Neural cell (in vitro differentiated cells): ENCODE measurements around the gene S1PR4. TPM values are rescaled to one million over a fixed set of nuclear protein-coding genes. Genes with fewer than 3 reads are reported as not detected.
A peak's percentile ranks its signal among the peaks of the same experiment; 100 is the strongest.

Experiments used
- H2AFZ ChIP-seq: fragments of 200-600, 300-800 bp; sonication (generic), shearing (Covaris generic); 2 replicates; pipeline ENCODE4 v1.6.0; 2014; ENCODE audit warnings: low read depth, mild to moderate bottlenecking, antibody characterized with exemption, low read length, moderate library complexity
- H3F3A ChIP-seq: fragments of 200-600 bp; shearing (Covaris generic); 2 replicates; pipeline ENCODE4 v1.6.1; 2016; ENCODE audit warnings: mild to moderate bottlenecking, moderate library complexity, mixed read lengths, antibody characterized with exemption, low read length; ENCODE audit not compliant: insufficient read depth, poor library complexity, severe bottlenecking
- H3K27ac ChIP-seq: fragments of 200-600, 300-800 bp; sonication (generic), shearing (Covaris generic); 2 replicates; pipeline ENCODE4 v1.5.1; 2014; ENCODE audit warnings: mild to moderate bottlenecking, low read length, moderate library complexity
- H3K27me3 ChIP-seq: fragments of 300-800, 200-600 bp; sonication (generic), shearing (Covaris generic); 2 replicates; pipeline ENCODE4 v1.6.0; 2014; ENCODE audit warnings: mild to moderate bottlenecking, low read depth, low read length, moderate library complexity; ENCODE audit not compliant: insufficient read depth
- H3K36me3 ChIP-seq: fragments of 300-800, 200-600 bp; sonication (generic), shearing (Covaris generic); 2 replicates; pipeline ENCODE4 v1.5.1; 2014; ENCODE audit warnings: mild to moderate bottlenecking, antibody characterized with exemption, low read length, moderate library complexity; ENCODE audit not compliant: insufficient read depth
- H3K4me2 ChIP-seq: fragments of 300-800, 200-600 bp; sonication (generic), shearing (Covaris generic); 2 replicates; pipeline ENCODE4 v1.6.0; 2014; ENCODE audit warnings: mild to moderate bottlenecking, low read length
- H3K4me3 ChIP-seq: fragments of 300-800, 200-600 bp; sonication (generic), shearing (Covaris generic); 2 replicates; pipeline ENCODE4 v1.5.1; 2014; ENCODE audit warnings: mild to moderate bottlenecking, low read length, moderate library complexity
- H3K79me2 ChIP-seq: fragments of 200-600 bp; shearing (Covaris generic); replicated peaks from 2 replicates; pipeline ENCODE4 v1.6.0; 2014; ENCODE audit warnings: mild to moderate bottlenecking, low read length, moderate library complexity; ENCODE audit not compliant: insufficient read depth
- H3K9ac ChIP-seq: fragments of 300-800, 200-600 bp; sonication (generic), shearing (Covaris generic); 2 replicates; pipeline ENCODE4 v1.6.1; 2016; ENCODE audit warnings: mild to moderate bottlenecking, low read length, mixed read lengths
- H3K9me2 ChIP-seq: fragments of 200-600 bp; shearing (Covaris generic); 2 replicates; pipeline ENCODE4 v1.6.1; 2016; ENCODE audit warnings: mild to moderate bottlenecking, low read length, mixed read lengths; ENCODE audit not compliant: insufficient read depth
- H3K9me3 ChIP-seq: fragments of 200-600, 300-800 bp; sonication (generic), shearing (Covaris generic); 2 replicates; pipeline ENCODE4 v1.6.1; 2016; ENCODE audit warnings: mild to moderate bottlenecking, mixed run types, low read length, moderate library complexity, mixed read lengths
- H4K20me1 ChIP-seq: fragments of 200-600 bp; shearing (Covaris generic); 2 replicates; pipeline ENCODE4 v1.6.1; 2016; ENCODE audit warnings: mild to moderate bottlenecking, mixed run types; ENCODE audit not compliant: insufficient read depth
- CTCF ChIP-seq: fragments of 450-650 bp; IDR thresholded peaks from 2 replicates; pipeline ENCODE4 v1.5.1; 2014; ENCODE audit warnings: antibody characterized with exemption, mild to moderate bottlenecking, moderate library complexity; ENCODE audit not compliant: poor library complexity, severe bottlenecking
- EP300 ChIP-seq: fragments of 450-650 bp; conservative IDR thresholded peaks from 2 replicates; pipeline ENCODE4 v1.6.1; 2014; ENCODE audit warnings: antibody characterized with exemption, mild to moderate bottlenecking, moderate library complexity; ENCODE audit not compliant: poor library complexity, severe bottlenecking
- EZH2 ChIP-seq: fragments of 200-600, 300-800 bp; shearing (Covaris generic), sonication (generic); IDR thresholded peaks from 2 replicates; pipeline ENCODE4 v1.6.1; 2014; ENCODE audit warnings: antibody characterized with exemption, low read length, borderline replicate concordance, mild to moderate bottlenecking; ENCODE audit not compliant: insufficient read depth, poor library complexity, severe bottlenecking
- MXI1 ChIP-seq: fragments of 450-650 bp; conservative IDR thresholded peaks from 2 replicates; pipeline ENCODE4 v1.6.1; 2014; ENCODE audit warnings: antibody characterized with exemption, mild to moderate bottlenecking; ENCODE audit not compliant: poor library complexity, severe bottlenecking
- POLR2AphosphoS5 ChIP-seq: IDR thresholded peaks from 2 replicates; pipeline ENCODE4 v1.6.1; 2012
- RAD21 ChIP-seq: fragments of 450-650 bp; conservative IDR thresholded peaks from 2 replicates; pipeline ENCODE4 v1.6.1; 2014; ENCODE audit warnings: antibody characterized with exemption, mild to moderate bottlenecking, moderate library complexity
- REST ChIP-seq: IDR thresholded peaks from 2 replicates; pipeline ENCODE4 v1.6.1; 2012; ENCODE audit warnings: borderline replicate concordance
- SMC3 ChIP-seq: fragments of 450-650 bp; conservative IDR thresholded peaks from 2 replicates; pipeline ENCODE4 v1.6.1; 2014; ENCODE audit warnings: antibody characterized with exemption, mild to moderate bottlenecking, moderate library complexity; ENCODE audit not compliant: poor library complexity
- TAF1 ChIP-seq: IDR thresholded peaks from 2 replicates; pipeline ENCODE4 v1.6.1; 2012; ENCODE audit warnings: low read depth
- polyA plus RNA-seq: library from polyadenylated mRNA; depleted of rRNA; stranded (reverse); fragments of >200 nt; gene quantifications from 2 replicates; pipeline ENCODE4 v1.2.3, GENCODE V29; 2014

The S1PR4 gene
- polyA plus RNA-seq, 1 donor from 2014 or later, result not detected

GRCh38 chr19:3224346-3225168 lies 46.0 kb downstream of the S1PR4 start, which contains the start of gene CELF5:
TSS of gene CELF5 (plus strand) at chr19:3224661. CDS start at chr19:3224740, 79 bp downstream.
- peaks cover 2% of the 10 kb centered on the region for H3F3A ChIP-seq
- no peaks in the 10 kb centered on the region for H3K36me3 ChIP-seq
- H3K4me3 ChIP-seq, result peak within 1 kb of the TSS; percentile 96
- H3K79me2 ChIP-seq, result peaks cover 41% of the 10 kb centered on the region
- H3K9ac ChIP-seq, result peak within 1 kb of the TSS; percentile 93
- no peak for TF ChIP-seq TAF1
- TF ChIP-seq REST, result no peak
- peak; percentile 64 for TF ChIP-seq SMC3
- TF ChIP-seq EZH2, result no peak
- TF ChIP-seq POLR2AphosphoS5, result peak; percentile 65
- no peak for TF ChIP-seq EP300
- peak; percentile 78 for TF ChIP-seq CTCF
- TF ChIP-seq MXI1, result no peak
- peak; percentile 65 for TF ChIP-seq RAD21
- H3K27me3 ChIP-seq, result no peaks in the 10 kb centered on the region
- peaks cover 10% of the 10 kb centered on the region for H4K20me1 ChIP-seq
- peak within 1 kb of the TSS; percentile 97 for H3K4me2 ChIP-seq
- H3K9me2 ChIP-seq, result no peaks in the 10 kb centered on the region
- H3K9me3 ChIP-seq, result no peaks in the 10 kb centered on the region
- H2AFZ ChIP-seq, result no peak within 1 kb of the TSS
- peak within 1 kb of the TSS; percentile 76 for H3K27ac ChIP-seq

- H3K79me2 ChIP-seq, result peaks cover 47% of the 10 kb centered on the region
- peak; percentile 23 for TF ChIP-seq POLR2AphosphoS5
- TF ChIP-seq CTCF, result no peak
- H3K27me3 ChIP-seq, result no peaks in the 10 kb centered on the region
- peak overlapping the region; percentile 93 for H3K9ac ChIP-seq
- peak overlapping the region; percentile 75 for H3K27ac ChIP-seq
- H2AFZ ChIP-seq, result no peak overlapping the region
- no peak overlapping the region for H3K4me2 ChIP-seq
- no peaks in the 10 kb centered on the region for H3K9me2 ChIP-seq
- H3F3A ChIP-seq, result peaks cover 2% of the 10 kb centered on the region
- H3K36me3 ChIP-seq, result no peaks in the 10 kb centered on the region
- H3K4me3 ChIP-seq, result peak overlapping the region; percentile 96
- H4K20me1 ChIP-seq, result peaks cover 14% of the 10 kb centered on the region
- H3K9me3 ChIP-seq, result no peaks in the 10 kb centered on the region
These were observed 46.6 kb downstream of the S1PR4 start for GRCh38 chr19:3225169-3225485.
